Liver (tissue), 9 donors: ENCODE measurements around the gene TMEM8B. TPM values are rescaled to one million over a fixed set of nuclear protein-coding genes. Genes with fewer than 3 reads are reported as not detected.
A peak's percentile ranks its signal among the peaks of the same experiment; 100 is the strongest.

Source experiments
- DNase-seq: peaks from one replicate; pipeline ENCODE4 v3.0.0-alpha.2; 2017; ENCODE audit warnings: low spot score
- H3K27ac ChIP-seq, 2 donors: one replicate each; pipeline ENCODE4 v1.7.0; 2013; ENCODE audit warnings: inconsistent platforms in 2 of 2, low read length in 2 of 2, control low read depth in 1 of 2, low read depth in 1 of 2, mild to moderate bottlenecking in 1 of 2
- H3K27me3 ChIP-seq, 4 donors: one replicate each; pipeline versions ENCODE4 v1.6.1 to v1.7.0; 2013; ENCODE audit warnings: low read length in 3 of 4, inconsistent platforms in 1 of 4, mild to moderate bottlenecking in 1 of 4, moderate library complexity in 1 of 4; ENCODE audit not compliant: control insufficient read depth in 4 of 4, insufficient read depth in 4 of 4
- H3K36me3 ChIP-seq, 4 donors: one replicate each; pipeline versions ENCODE4 v1.6.1 to v1.7.0; 2013; ENCODE audit warnings: low read length in 3 of 4, mild to moderate bottlenecking in 3 of 4, low read depth in 1 of 4, moderate library complexity in 1 of 4; ENCODE audit not compliant: control insufficient read depth in 4 of 4, insufficient read depth in 3 of 4
- H3K4me1 ChIP-seq, 4 donors: one replicate each; pipeline versions ENCODE4 v1.6.1 to v1.7.0; 2013; ENCODE audit warnings: low read length in 3 of 4, mild to moderate bottlenecking in 3 of 4, moderate library complexity in 1 of 4; ENCODE audit not compliant: control insufficient read depth in 4 of 4, insufficient read depth in 4 of 4
- H3K4me3 ChIP-seq, 3 donors: one replicate each; pipeline versions ENCODE4 v1.6.1 to v1.7.0; 2013; ENCODE audit warnings: low read length in 3 of 3, control low read depth in 1 of 3, low read depth in 1 of 3, mild to moderate bottlenecking in 1 of 3
- H3K9ac ChIP-seq, 2 donors: one replicate each; pipeline ENCODE4 v1.7.0; 2013; ENCODE audit warnings: low read length in 2 of 2, mild to moderate bottlenecking in 2 of 2, moderate library complexity in 2 of 2, control low read depth in 1 of 2, low read depth in 1 of 2
- H3K9me3 ChIP-seq, 4 donors: one replicate each; pipeline versions ENCODE4 v1.6.1 to v1.7.0; 2013; ENCODE audit warnings: low read length in 3 of 4; ENCODE audit not compliant: control insufficient read depth in 4 of 4
- ATF3 ChIP-seq: IDR thresholded peaks from 2 replicates; pipeline ENCODE4 v1.6.1; 2016; ENCODE audit warnings: antibody characterized with exemption
- CTCF ChIP-seq: fragments of 150-350 bp; IDR thresholded peaks from 2 replicates; pipeline ENCODE4 v1.5.1; 2017; ENCODE audit warnings: improper control_type of control experiment, low read depth, low read length; ENCODE audit not compliant: missing input control
- EGR1 ChIP-seq, 2 donors: IDR thresholded peaks; 2 replicates each; pipeline ENCODE4 v1.6.1; 2016 to 2018; ENCODE audit warnings: antibody characterized with exemption in 2 of 2, low read depth in 2 of 2
- FOXA1 ChIP-seq: IDR thresholded peaks from 2 replicates; pipeline ENCODE4 v1.6.1; 2016; ENCODE audit warnings: antibody characterized with exemption
- FOXA2 ChIP-seq: IDR thresholded peaks from 2 replicates; pipeline ENCODE4 v1.6.1; 2016; ENCODE audit warnings: antibody characterized with exemption
- GABPA ChIP-seq, 2 donors: IDR thresholded peaks in 1 of 2; conservative IDR thresholded peaks in 1 of 2; 2 replicates each; pipeline ENCODE4 v1.6.1; 2016; ENCODE audit warnings: antibody characterized with exemption in 2 of 2, mild to moderate bottlenecking in 1 of 2, moderate library complexity in 1 of 2
- HNF4A ChIP-seq, 2 donors: conservative IDR thresholded peaks; 2 replicates each; pipeline ENCODE4 v1.6.1; 2016; ENCODE audit warnings: antibody characterized with exemption in 2 of 2, mild to moderate bottlenecking in 2 of 2
- HNF4G ChIP-seq: IDR thresholded peaks from 2 replicates; pipeline ENCODE4 v1.6.1; 2016; ENCODE audit warnings: antibody characterized with exemption
- JUND ChIP-seq, 2 donors: IDR thresholded peaks; 2 replicates each; pipeline ENCODE4 v1.6.1; 2016; ENCODE audit warnings: antibody characterized with exemption in 2 of 2
- NR2F2 ChIP-seq: IDR thresholded peaks from 2 replicates; pipeline ENCODE4 v1.6.1; 2016; ENCODE audit warnings: antibody characterized with exemption
- RAD21 ChIP-seq, 2 donors: IDR thresholded peaks; 2 replicates each; pipeline ENCODE4 v1.6.1; 2016; ENCODE audit warnings: antibody characterized with exemption in 2 of 2, mild to moderate bottlenecking in 2 of 2
- RXRA ChIP-seq, 2 donors: IDR thresholded peaks; 2 replicates each; pipeline ENCODE4 v1.6.1; 2017 to 2018; ENCODE audit warnings: antibody characterized with exemption in 2 of 2, mild to moderate bottlenecking in 1 of 2
- SP1 ChIP-seq: IDR thresholded peaks from 2 replicates; pipeline ENCODE4 v1.6.1; 2018; ENCODE audit warnings: antibody characterized with exemption, mild to moderate bottlenecking
- TAF1 ChIP-seq: conservative IDR thresholded peaks from 2 replicates; pipeline ENCODE4 v1.6.1; 2016; ENCODE audit warnings: antibody characterized with exemption, mild to moderate bottlenecking
- YY1 ChIP-seq: IDR thresholded peaks from 2 replicates; pipeline ENCODE4 v1.6.1; 2016; ENCODE audit warnings: antibody characterized with exemption, mild to moderate bottlenecking
- WGBS: extraction: QIAGEN DNeasy Blood & Tissue Kit; methylation state at CpG from one replicate; pipeline ENCODE4 v1.1.7; 2013; 5-methylcytosine and 5-hydroxymethylcytosine counted together
- polyA plus RNA-seq, 2 donors: library from polyadenylated mRNA; stranded (reverse) in 1 of 2; unstranded in 1 of 2; fragments of 200-250 nt in 1 of 2; fragments of >200 nt in 1 of 2; fragmentation: Nextera tagmentation in 1 of 2; extraction: Ambion mirVana in 1 of 2; gene quantifications; one replicate each; pipeline versions ENCODE4 v1.2.1 to v1.2.3, GENCODE V29; 2013 to 2015
- total RNA-seq, 2 donors: library from RNA; depleted of rRNA; stranded (reverse); fragments of >200 nt; gene quantifications; one replicate each; pipeline ENCODE4 v1.2.3, GENCODE V29; 2014
- TF ChIP-seq, protein P1 (sequence below): IDR thresholded peaks from 2 replicates; pipeline ENCODE4 v1.6.1; 2016; ENCODE audit warnings: antibody characterized with exemption, mild to moderate bottlenecking
- TF ChIP-seq, protein P2 (sequence below): IDR thresholded peaks from 2 replicates; pipeline ENCODE4 v1.6.1; 2016; ENCODE audit warnings: antibody characterized with exemption
- TF ChIP-seq, protein P3 (sequence below): IDR thresholded peaks from 2 replicates; pipeline ENCODE4 v1.6.1; 2016; ENCODE audit warnings: antibody characterized with exemption
- donor health status: healthy.
- donor health status: healthy.
- donor health status: healthy.
- donor health status: healthy.
- donor health status: healthy.

TMEM8B gene
- total and polyA plus RNA-seq, 4 donors, result 1.1 to 5.4 (median 2.7) TPM

GRCh38 chr9:35899021-35899420 is 70.0 kb downstream of the TMEM8B start:
- TF ChIP-seq GABPA (IDR thresholded peaks at IDR 0.05 in 1 of 2, conservative IDR thresholded peaks at IDR 0.05 in 1 of 2) (no peak), RAD21 (IDR thresholded peaks at IDR 0.05) (no peak), SP1 (no peak), YY1 (no peak), CTCF (no peak), HNF4A (conservative IDR thresholded peaks at IDR 0.05) (no peak), HNF4G (no peak), TAF1 (no peak), FOXA2 (no peak), JUND (IDR thresholded peaks at IDR 0.05) (no peak), EGR1 (IDR thresholded peaks at IDR 0.05; ENCODE audit: low read depth in 2 of 2) (no peak), FOXA1 (no peak), NR2F2 (no peak), ATF3 (no peak), RXRA (IDR thresholded peaks at IDR 0.05) (no peak)
- TF ChIP-seq, protein P1, sequence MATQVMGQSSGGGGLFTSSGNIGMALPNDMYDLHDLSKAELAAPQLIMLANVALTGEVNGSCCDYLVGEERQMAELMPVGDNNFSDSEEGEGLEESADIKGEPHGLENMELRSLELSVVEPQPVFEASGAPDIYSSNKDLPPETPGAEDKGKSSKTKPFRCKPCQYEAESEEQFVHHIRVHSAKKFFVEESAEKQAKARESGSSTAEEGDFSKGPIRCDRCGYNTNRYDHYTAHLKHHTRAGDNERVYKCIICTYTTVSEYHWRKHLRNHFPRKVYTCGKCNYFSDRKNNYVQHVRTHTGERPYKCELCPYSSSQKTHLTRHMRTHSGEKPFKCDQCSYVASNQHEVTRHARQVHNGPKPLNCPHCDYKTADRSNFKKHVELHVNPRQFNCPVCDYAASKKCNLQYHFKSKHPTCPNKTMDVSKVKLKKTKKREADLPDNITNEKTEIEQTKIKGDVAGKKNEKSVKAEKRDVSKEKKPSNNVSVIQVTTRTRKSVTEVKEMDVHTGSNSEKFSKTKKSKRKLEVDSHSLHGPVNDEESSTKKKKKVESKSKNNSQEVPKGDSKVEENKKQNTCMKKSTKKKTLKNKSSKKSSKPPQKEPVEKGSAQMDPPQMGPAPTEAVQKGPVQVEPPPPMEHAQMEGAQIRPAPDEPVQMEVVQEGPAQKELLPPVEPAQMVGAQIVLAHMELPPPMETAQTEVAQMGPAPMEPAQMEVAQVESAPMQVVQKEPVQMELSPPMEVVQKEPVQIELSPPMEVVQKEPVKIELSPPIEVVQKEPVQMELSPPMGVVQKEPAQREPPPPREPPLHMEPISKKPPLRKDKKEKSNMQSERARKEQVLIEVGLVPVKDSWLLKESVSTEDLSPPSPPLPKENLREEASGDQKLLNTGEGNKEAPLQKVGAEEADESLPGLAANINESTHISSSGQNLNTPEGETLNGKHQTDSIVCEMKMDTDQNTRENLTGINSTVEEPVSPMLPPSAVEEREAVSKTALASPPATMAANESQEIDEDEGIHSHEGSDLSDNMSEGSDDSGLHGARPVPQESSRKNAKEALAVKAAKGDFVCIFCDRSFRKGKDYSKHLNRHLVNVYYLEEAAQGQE, result no peak
- TF ChIP-seq, protein P2, sequence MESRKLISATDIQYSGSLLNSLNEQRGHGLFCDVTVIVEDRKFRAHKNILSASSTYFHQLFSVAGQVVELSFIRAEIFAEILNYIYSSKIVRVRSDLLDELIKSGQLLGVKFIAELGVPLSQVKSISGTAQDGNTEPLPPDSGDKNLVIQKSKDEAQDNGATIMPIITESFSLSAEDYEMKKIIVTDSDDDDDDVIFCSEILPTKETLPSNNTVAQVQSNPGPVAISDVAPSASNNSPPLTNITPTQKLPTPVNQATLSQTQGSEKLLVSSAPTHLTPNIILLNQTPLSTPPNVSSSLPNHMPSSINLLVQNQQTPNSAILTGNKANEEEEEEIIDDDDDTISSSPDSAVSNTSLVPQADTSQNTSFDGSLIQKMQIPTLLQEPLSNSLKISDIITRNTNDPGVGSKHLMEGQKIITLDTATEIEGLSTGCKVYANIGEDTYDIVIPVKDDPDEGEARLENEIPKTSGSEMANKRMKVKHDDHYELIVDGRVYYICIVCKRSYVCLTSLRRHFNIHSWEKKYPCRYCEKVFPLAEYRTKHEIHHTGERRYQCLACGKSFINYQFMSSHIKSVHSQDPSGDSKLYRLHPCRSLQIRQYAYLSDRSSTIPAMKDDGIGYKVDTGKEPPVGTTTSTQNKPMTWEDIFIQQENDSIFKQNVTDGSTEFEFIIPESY, result no peak
- TF ChIP-seq, protein P3, sequence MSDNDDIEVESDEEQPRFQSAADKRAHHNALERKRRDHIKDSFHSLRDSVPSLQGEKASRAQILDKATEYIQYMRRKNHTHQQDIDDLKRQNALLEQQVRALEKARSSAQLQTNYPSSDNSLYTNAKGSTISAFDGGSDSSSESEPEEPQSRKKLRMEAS, result no peak
- DNase-seq, result no peak
- Histone ChIP-seq H3K9ac (no peak overlapping the region), H3K9me3 (no peaks in the 10 kb centered on the region), H3K36me3 (no peaks in the 10 kb centered on the region), H3K27ac (no peak overlapping the region), H3K4me3 (no peak overlapping the region), H3K27me3 (no peaks in the 10 kb centered on the region), H3K4me1 (no peaks in the 10 kb centered on the region)
- 66% methylated on average over 2 of the region's 2 CpGs for WGBS

GRCh38 chr9:35903049-35903448 is 74.0 kb downstream of the TMEM8B start:
- H3K27me3 ChIP-seq, result no peaks in the 10 kb centered on the region
- no peak overlapping the region for H3K27ac ChIP-seq
- peaks cover 13 to 33% (median 23%) of the 10 kb centered on the region in 4 donors for H3K4me1 ChIP-seq
- no peaks in the 10 kb centered on the region for H3K36me3 ChIP-seq
- no peak overlapping the region for H3K9ac ChIP-seq
- DNase-seq, result no peak
- WGBS, result 27% methylated on average over 3 of the region's 3 CpGs
- no peaks in the 10 kb centered on the region for H3K9me3 ChIP-seq
- no peak overlapping the region for H3K4me3 ChIP-seq
- TF ChIP-seq RXRA (IDR thresholded peaks at IDR 0.05) (no peak), RAD21 (IDR thresholded peaks at IDR 0.05) (peak; percentile 88 to 92), CTCF (peak; percentile 73)
- TF ChIP-seq, protein P1, result peak; percentile 41
